ENCODE measurements around the gene VSIG10L.

The VSIG10L gene

GRCh38 chr19:51367565-51368365 lies 25.8 kb upstream of the VSIG10L start:
- H2BK120ac ChIP-seq (ENCODE audit: low read depth, low read length): peak overlapping the region; percentile 78
- H2AFZ ChIP-seq (ENCODE audit: low read depth, low read length): peak overlapping the region; percentile 97
- peak overlapping the region; percentile 71 for H2AK5ac ChIP-seq (ENCODE audit: low read length, severe bottlenecking)

GRCh38 chr19:51367255-51367564 lies 25.3 kb upstream of the VSIG10L start:
- no peak overlapping the region for H2BK12ac ChIP-seq (ENCODE audit: low read length in 2 of 2)
- no peak for DNase-seq
- H3K9me3 ChIP-seq (ENCODE audit: control insufficient read depth, low read length): no peaks in the 10 kb centered on the region
- H2BK120ac ChIP-seq (ENCODE audit: low read depth, low read length): peak overlapping the region; percentile 45
- H3K27me3 ChIP-seq (ENCODE audit: control insufficient read depth in 1 of 2, insufficient read depth in 1 of 2, low read length in 2 of 2): peaks cover 4 to 12% of the 10 kb centered on the region in 2 experiments
- H4K8ac ChIP-seq (ENCODE audit: low read length): peak overlapping the region; percentile 66
- peak overlapping the region; percentile 95 for H3K4me2 ChIP-seq (ENCODE audit: low read length, poor library complexity, severe bottlenecking)
- H3K23ac ChIP-seq (ENCODE audit: low read length in 2 of 2): no peak overlapping the region
- H3K14ac ChIP-seq (ENCODE audit: low read length in 2 of 2): peak overlapping the region in 1 of 2 experiments; percentile 73
- H3K4me1 ChIP-seq (ENCODE audit: control insufficient read depth, insufficient read depth, low read depth, low read length): peaks cover 31% of the 10 kb centered on the region
- H2AK5ac ChIP-seq (ENCODE audit: low read length, severe bottlenecking): no peak overlapping the region
- H3K4me3 ChIP-seq (ENCODE audit: insufficient read depth in 1 of 2, low read depth in 1 of 2, low read length in 2 of 2): peak overlapping the region; percentile 59 to 90
- peak overlapping the region; percentile 44 to 93 for H3K18ac ChIP-seq (ENCODE audit: low read depth in 1 of 2, low read length in 2 of 2)
- peak overlapping the region; percentile 94 for H3K9ac ChIP-seq (ENCODE audit: low read length)
- peak overlapping the region; percentile 58 to 94 for H3K4ac ChIP-seq (ENCODE audit: low read depth in 1 of 2, low read length in 2 of 2)
- H2AFZ ChIP-seq (ENCODE audit: low read depth, low read length): no peak overlapping the region
- no peaks in the 10 kb centered on the region for H3K36me3 ChIP-seq (ENCODE audit: control insufficient read depth in 1 of 2, insufficient read depth in 2 of 2, low read depth in 1 of 2, low read length in 2 of 2)
- WGBS: 2% methylated on average over 14 of the region's 15 CpGs
- H2BK5ac ChIP-seq (ENCODE audit: low read depth, low read length, poor library complexity, severe bottlenecking): peak overlapping the region; percentile 15
- peak overlapping the region; percentile 87 for H2BK15ac ChIP-seq (ENCODE audit: low read depth, poor library complexity, severe bottlenecking)
- H4K91ac ChIP-seq (ENCODE audit: low read length): no peak overlapping the region
- H3K79me1 ChIP-seq (replicated peaks; ENCODE audit: low read length, poor library complexity, severe bottlenecking): peaks cover 21% of the 10 kb centered on the region
- peak overlapping the region; percentile 83 for H3K27ac ChIP-seq (ENCODE audit: low read length, poor library complexity, severe bottlenecking)

More at GRCh38 chr19:51367565-51368365, 25.8 kb upstream of the VSIG10L start:
- Histone ChIP-seq H3K4me1 (ENCODE audit: control insufficient read depth, insufficient read depth, low read depth, low read length) (peaks cover 26% of the 10 kb centered on the region), H3K36me3 (ENCODE audit: control insufficient read depth in 1 of 2, insufficient read depth in 2 of 2, low read depth in 1 of 2, low read length in 2 of 2) (no peaks in the 10 kb centered on the region), H3K23ac (ENCODE audit: low read length in 2 of 2) (peak overlapping the region in 1 of 2 experiments; percentile 94), H3K27me3 (ENCODE audit: control insufficient read depth in 1 of 2, insufficient read depth in 1 of 2, low read length in 2 of 2) (peaks cover 4 to 17% of the 10 kb centered on the region in 2 experiments), H3K9ac (ENCODE audit: low read length) (peak overlapping the region; percentile 94), H2BK5ac (ENCODE audit: low read depth, low read length, poor library complexity, severe bottlenecking) (peak overlapping the region; percentile 45), H2BK12ac (ENCODE audit: low read length in 2 of 2) (peak overlapping the region in 1 of 2 experiments; percentile 88), H3K4ac (ENCODE audit: low read depth in 1 of 2, low read length in 2 of 2) (peak overlapping the region; percentile 84 to 96), H3K79me1 (replicated peaks; ENCODE audit: low read length, poor library complexity, severe bottlenecking) (peaks cover 19% of the 10 kb centered on the region), H3K4me3 (ENCODE audit: insufficient read depth in 1 of 2, low read depth in 1 of 2, low read length in 2 of 2) (peak overlapping the region; percentile 85 to 90), H2BK15ac (ENCODE audit: low read depth, poor library complexity, severe bottlenecking) (peak overlapping the region; percentile 87), H4K91ac (ENCODE audit: low read length) (peak overlapping the region; percentile 95), H3K4me2 (ENCODE audit: low read length, poor library complexity, severe bottlenecking) (peak overlapping the region; percentile 95), H3K18ac (ENCODE audit: low read depth in 1 of 2, low read length in 2 of 2) (peak overlapping the region; percentile 74 to 100), H3K27ac (ENCODE audit: low read length, poor library complexity, severe bottlenecking) (peak overlapping the region; percentile 23), H3K9me3 (ENCODE audit: control insufficient read depth, low read length) (no peaks in the 10 kb centered on the region), H3K14ac (ENCODE audit: low read length in 2 of 2) (peak overlapping the region in 1 of 2 experiments; percentile 99), H4K8ac (ENCODE audit: low read length) (peak overlapping the region; percentile 93)
- WGBS: under 1% methylated on average over 57 of the region's 64 CpGs
- peak; percentile 99 for DNase-seq

- Histone ChIP-seq H2BK5ac (ENCODE audit: low read depth, low read length, poor library complexity, severe bottlenecking) (peak overlapping the region; percentile 15), H3K9ac (ENCODE audit: low read length) (peak overlapping the region; percentile 95), H2AFZ (ENCODE audit: low read depth, low read length) (peak overlapping the region; percentile 62), H3K23ac (ENCODE audit: low read length in 2 of 2) (no peak overlapping the region), H2BK15ac (ENCODE audit: low read depth, poor library complexity, severe bottlenecking) (peak overlapping the region; percentile 87), H4K8ac (ENCODE audit: low read length) (peak overlapping the region; percentile 66), H3K4me1 (ENCODE audit: control insufficient read depth, insufficient read depth, low read depth, low read length) (peaks cover 35% of the 10 kb centered on the region), H3K36me3 (ENCODE audit: control insufficient read depth in 1 of 2, insufficient read depth in 2 of 2, low read depth in 1 of 2, low read length in 2 of 2) (no peaks in the 10 kb centered on the region), H3K4ac (ENCODE audit: low read depth in 1 of 2, low read length in 2 of 2) (peak overlapping the region; percentile 58 to 94), H3K27me3 (ENCODE audit: control insufficient read depth in 1 of 2, insufficient read depth in 1 of 2, low read length in 2 of 2) (peaks cover 4 to 6% of the 10 kb centered on the region in 2 experiments), H3K4me2 (ENCODE audit: low read length, poor library complexity, severe bottlenecking) (peak overlapping the region; percentile 95), H3K18ac (ENCODE audit: low read depth in 1 of 2, low read length in 2 of 2) (peak overlapping the region; percentile 44 to 93), H4K91ac (ENCODE audit: low read length) (peak overlapping the region; percentile 79), H3K14ac (ENCODE audit: low read length in 2 of 2) (peak overlapping the region in 1 of 2 experiments; percentile 85), H3K79me1 (replicated peaks; ENCODE audit: low read length, poor library complexity, severe bottlenecking) (peaks cover 21% of the 10 kb centered on the region), H3K27ac (ENCODE audit: low read length, poor library complexity, severe bottlenecking) (peak overlapping the region; percentile 83), H2AK5ac (ENCODE audit: low read length, severe bottlenecking) (no peak overlapping the region), H2BK120ac (ENCODE audit: low read depth, low read length) (peak overlapping the region; percentile 45), H3K4me3 (ENCODE audit: insufficient read depth in 1 of 2, low read depth in 1 of 2, low read length in 2 of 2) (peak overlapping the region; percentile 90 to 91), H2BK12ac (ENCODE audit: low read length in 2 of 2) (peak overlapping the region in 1 of 2 experiments; percentile 51), H3K9me3 (ENCODE audit: control insufficient read depth, low read length) (no peaks in the 10 kb centered on the region)
- peak; percentile 98 for DNase-seq
- WGBS: under 1% methylated on average over 44 of the region's 54 CpGs
These were observed 24.7 kb upstream of the VSIG10L start for GRCh38 chr19:51366389-51367254.
